OCI-LY7 (cell line): ENCODE results near the gene FKBP1B. TPM values are rescaled to one million over a fixed set of nuclear protein-coding genes. Genes with fewer than 3 reads are reported as not detected.

ENCODE experiments used
- BruUV-seq: library from RNA; stranded (reverse); fragments of 400-500 nt; replicated peaks from 2 replicates; lab custom pipeline; 2021; lab: Mats Ljungman, UMichigan
- CTCF ChIA-PET: fragments of 300-600 bp; sonication (Branson Sonifier 250); formaldehyde crosslinking; loops from one replicate; lab custom pipeline; 2022; ENCODE audit warnings: antibody characterized with exemption; ENCODE audit not compliant: unreplicated experiment; lab: Charles Lee
- POLR2A ChIA-PET: fragments of 300-600 bp; sonication (Branson Sonifier 250); formaldehyde crosslinking; loops from one replicate; lab custom pipeline; 2022; ENCODE audit warnings: antibody characterized with exemption; lab: Charles Lee
- DNase-seq: peaks from one replicate; pipeline ENCODE4 v3.0.0-alpha.2; 2015; ENCODE audit warnings: low spot score
- H2AFZ ChIP-seq: fragments of 200-600 bp; sonication (generic), shearing (Covaris generic); 2 replicates; pipeline ENCODE4 v1.6.1; 2014; ENCODE audit warnings: mild to moderate bottlenecking, antibody characterized with exemption, low read length, moderate library complexity
- H3K27ac ChIP-seq: fragments of 200-600 bp; sonication (generic); 2 replicates; pipeline ENCODE4 v1.5.1; 2014; ENCODE audit warnings: mixed run types, low read depth, mild to moderate bottlenecking, moderate library complexity, low read length, inconsistent platforms; ENCODE audit not compliant: poor library complexity, severe bottlenecking
- H3K36me3 ChIP-seq: fragments of 200-600 bp; sonication (generic); 2 replicates; pipeline ENCODE4 v1.6.1; 2014; ENCODE audit warnings: mild to moderate bottlenecking, antibody characterized with exemption, low read length, moderate library complexity, mixed read lengths; ENCODE audit not compliant: insufficient read depth
- H3K4me1 ChIP-seq: fragments of 200-600 bp; sonication (generic); 2 replicates; pipeline ENCODE4 v1.5.1; 2014; ENCODE audit warnings: mild to moderate bottlenecking, low read length; ENCODE audit not compliant: insufficient read depth, poor library complexity, severe bottlenecking
- H3K4me2 ChIP-seq: fragments of 200-600 bp; sonication (generic); 2 replicates; pipeline ENCODE4 v1.6.1; 2014; ENCODE audit warnings: mild to moderate bottlenecking, low read length
- H3K4me3 ChIP-seq: fragments of 200-600 bp; sonication (generic); 2 replicates; pipeline ENCODE4 v1.5.1; 2014; ENCODE audit warnings: mild to moderate bottlenecking, low read depth, low read length; ENCODE audit not compliant: poor library complexity, severe bottlenecking
- H3K79me2 ChIP-seq: fragments of 200-600 bp; sonication (generic); 2 replicates; pipeline ENCODE4 v1.6.1; 2016; ENCODE audit warnings: low read depth, mild to moderate bottlenecking, low read length, moderate library complexity, mixed read lengths; ENCODE audit not compliant: insufficient read depth
- H3K9me2 ChIP-seq: fragments of 200-600 bp; sonication (generic); 2 replicates; pipeline ENCODE4 v1.6.1; 2016; ENCODE audit warnings: mild to moderate bottlenecking, low read length, mixed read lengths; ENCODE audit not compliant: insufficient read depth
- H3K9me3 ChIP-seq: fragments of 200-600 bp; sonication (generic); 2 replicates; pipeline ENCODE4 v1.6.1; 2014; ENCODE audit warnings: mild to moderate bottlenecking, mixed run types, low read length, mixed read lengths
- H4K20me1 ChIP-seq: fragments of 200-600 bp; sonication (generic); 2 replicates; pipeline ENCODE4 v1.6.1; 2014; ENCODE audit warnings: mild to moderate bottlenecking, antibody characterized with exemption, low read length, moderate library complexity, mixed read lengths; ENCODE audit not compliant: insufficient read depth
- EZH2phosphoT487 ChIP-seq: fragments of 200-600 bp; sonication (generic); IDR thresholded peaks from 2 replicates; pipeline ENCODE4 v1.6.1; 2018; ENCODE audit warnings: low read depth, borderline replicate concordance, mild to moderate bottlenecking, mixed run types, antibody characterized with exemption, low read length, moderate library complexity, mixed read lengths
- intact Hi-C: fragments of 100-400 bp; cut with micrococcal nuclease; formaldehyde crosslinking; loops from one replicate; pipeline ENCODE4 v1.10.0; 2022; ENCODE audit not compliant: unreplicated experiment
- total RNA-seq, 2 experiments: library from RNA; depleted of rRNA in 1 of 2; stranded (reverse); fragments of >200 nt in 1 of 2; shearing (Covaris generic) in 1 of 2; gene quantifications; 2 replicates each; pipeline ENCODE4 v1.2.3, GENCODE V29; 2014 to 2022
- TF ChIP-seq, protein P1 (sequence below): fragments of 200-600 bp; sonication (generic); conservative IDR thresholded peaks from 2 replicates; pipeline ENCODE4 v1.5.1; 2014; ENCODE audit warnings: mild to moderate bottlenecking, antibody characterized with exemption, low read length, moderate library complexity, mixed read lengths

FKBP1B gene
- total RNA-seq, 2 experiments from 2014 or later = 1.5 to 3.2 TPM

DNA sequence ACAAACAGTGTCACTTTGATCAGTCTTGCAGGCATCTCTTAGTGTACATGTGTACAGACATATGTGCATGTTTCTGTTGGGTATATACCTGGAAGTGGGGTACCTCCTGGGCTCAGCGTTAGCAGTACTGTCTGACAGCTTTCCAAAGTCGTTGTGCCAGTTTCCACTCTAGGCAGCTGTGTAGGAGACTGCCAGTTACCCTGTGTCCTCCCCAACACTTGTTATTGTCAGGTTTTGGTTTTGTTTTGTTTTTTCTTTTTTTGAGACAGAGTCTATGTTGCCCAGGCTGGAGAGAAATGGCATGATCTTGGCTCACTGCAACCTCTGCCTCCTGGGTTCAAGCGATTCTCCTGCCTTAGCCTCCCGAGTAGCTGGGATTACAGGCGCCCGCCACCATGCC lies 6.2 kb downstream of the FKBP1B start:
- ChIA-PET CTCF (no interaction called here), POLR2A (interaction anchor here (1.1 kb wide), 1 partner anchor 231 kb away, joined by 5 read pairs; no protein-coding TSS in a partner anchor)
- intact Hi-C loops = no loop called here
- H3K9me3 ChIP-seq = no peaks in the 10 kb centered on the region
- H2AFZ ChIP-seq = no peak overlapping the region
- H3K79me2 ChIP-seq = no peaks in the 10 kb centered on the region
- no peaks in the 10 kb centered on the region for H3K4me1 ChIP-seq
- BruUV-seq = no TSS peak
- H3K9me2 ChIP-seq = no peaks in the 10 kb centered on the region
- H3K4me3 ChIP-seq = no peak overlapping the region
- no peaks in the 10 kb centered on the region for H4K20me1 ChIP-seq
- H3K4me2 ChIP-seq = no peak overlapping the region
- no peak for DNase-seq
- H3K27ac ChIP-seq = no peak overlapping the region
- no peak for TF ChIP-seq EZH2phosphoT487
- no peaks in the 10 kb centered on the region for H3K36me3 ChIP-seq

DNA sequence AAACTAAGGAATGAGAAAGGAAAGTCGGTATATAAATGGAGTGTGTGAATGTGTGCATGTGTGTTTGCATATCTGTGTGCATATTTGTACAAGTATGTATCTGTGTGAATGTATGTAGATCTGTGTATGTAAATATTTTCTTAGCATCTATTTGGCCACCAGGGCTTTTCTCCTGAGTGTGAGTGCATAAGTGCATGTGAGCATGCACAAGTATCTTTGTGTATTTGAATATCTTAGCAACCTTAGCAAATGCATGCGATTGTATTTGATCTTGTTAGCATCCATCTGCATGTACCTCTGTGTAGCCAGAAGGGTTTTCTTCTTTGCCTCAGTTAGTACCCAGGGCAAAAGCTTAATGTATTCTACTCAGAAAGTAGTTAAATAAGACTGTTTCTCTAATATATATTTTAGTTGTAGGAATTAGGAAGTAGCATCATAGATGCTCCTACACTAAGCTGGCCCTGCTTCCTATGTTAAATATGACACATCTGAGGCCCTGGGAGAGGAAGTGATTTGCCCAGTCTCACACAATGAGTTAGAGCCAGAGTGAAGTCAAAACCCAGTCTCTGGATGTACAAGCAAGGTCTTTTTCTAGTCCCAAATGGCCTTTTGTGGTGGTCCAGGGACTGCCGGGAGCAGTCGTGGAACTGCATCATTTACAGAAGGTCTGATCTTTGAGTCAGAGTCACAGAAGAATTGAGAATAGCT lies 9.2 kb downstream of the FKBP1B start:
- Histone ChIP-seq H3K9me2 (no peaks in the 10 kb centered on the region), H3K27ac (no peak overlapping the region), H3K36me3 (no peaks in the 10 kb centered on the region), H2AFZ (no peak overlapping the region; the same call in 1 of the 2 replicates), H4K20me1 (no peaks in the 10 kb centered on the region), H3K4me1 (no peaks in the 10 kb centered on the region), H3K9me3 (no peaks in the 10 kb centered on the region), H3K4me3 (no peak overlapping the region), H3K4me2 (no peak overlapping the region), H3K79me2 (no peaks in the 10 kb centered on the region)
- CTCF ChIA-PET = interaction anchor here (1.1 kb wide), 1 partner anchor 12 kb away, joined by 3 read pairs; the partner anchor contains the start of gene WDCP
- intact Hi-C loops = no loop called here
- DNase-seq = no peak
- POLR2A ChIA-PET = interaction anchor here (1.6 kb wide), 1 partner anchor 11 kb away, joined by 9 read pairs; the partner anchor contains the start of gene WDCP
- no TSS peak for BruUV-seq
- TF ChIP-seq, protein P1, sequence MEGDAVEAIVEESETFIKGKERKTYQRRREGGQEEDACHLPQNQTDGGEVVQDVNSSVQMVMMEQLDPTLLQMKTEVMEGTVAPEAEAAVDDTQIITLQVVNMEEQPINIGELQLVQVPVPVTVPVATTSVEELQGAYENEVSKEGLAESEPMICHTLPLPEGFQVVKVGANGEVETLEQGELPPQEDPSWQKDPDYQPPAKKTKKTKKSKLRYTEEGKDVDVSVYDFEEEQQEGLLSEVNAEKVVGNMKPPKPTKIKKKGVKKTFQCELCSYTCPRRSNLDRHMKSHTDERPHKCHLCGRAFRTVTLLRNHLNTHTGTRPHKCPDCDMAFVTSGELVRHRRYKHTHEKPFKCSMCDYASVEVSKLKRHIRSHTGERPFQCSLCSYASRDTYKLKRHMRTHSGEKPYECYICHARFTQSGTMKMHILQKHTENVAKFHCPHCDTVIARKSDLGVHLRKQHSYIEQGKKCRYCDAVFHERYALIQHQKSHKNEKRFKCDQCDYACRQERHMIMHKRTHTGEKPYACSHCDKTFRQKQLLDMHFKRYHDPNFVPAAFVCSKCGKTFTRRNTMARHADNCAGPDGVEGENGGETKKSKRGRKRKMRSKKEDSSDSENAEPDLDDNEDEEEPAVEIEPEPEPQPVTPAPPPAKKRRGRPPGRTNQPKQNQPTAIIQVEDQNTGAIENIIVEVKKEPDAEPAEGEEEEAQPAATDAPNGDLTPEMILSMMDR = no peak
- no peak for TF ChIP-seq EZH2phosphoT487

DNA sequence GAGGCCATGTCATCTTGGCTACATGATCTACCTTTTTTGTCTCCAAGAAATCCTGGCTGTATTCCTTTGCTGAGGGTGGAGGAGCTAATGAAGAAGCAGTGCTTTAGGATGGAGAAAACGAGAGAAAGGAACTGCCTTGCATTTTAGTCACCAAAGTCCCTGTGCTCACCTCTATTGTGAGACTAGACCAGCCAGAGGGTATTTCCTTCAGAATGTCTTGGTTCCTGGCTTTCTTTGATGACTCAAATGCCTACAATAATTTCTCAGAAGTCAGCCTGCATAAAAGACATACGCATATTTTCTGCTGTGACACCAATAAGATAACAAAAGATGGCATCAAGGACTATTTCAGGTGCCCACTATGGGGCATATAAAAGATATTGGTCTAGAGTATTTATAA lies 15.8 kb downstream of the FKBP1B start:
- H4K20me1 ChIP-seq = no peaks in the 10 kb centered on the region
- no peaks in the 10 kb centered on the region for H3K9me3 ChIP-seq
- ChIA-PET POLR2A (interaction anchor here (1.1 to 2.0 kb wide), 3 partner anchors 18 to 232 kb away, joined by 3 to 9 read pairs (median 6); partner anchors contain the start of genes ATAD2B and WDCP), CTCF (interaction anchor here (0.6 kb wide), 1 partner anchor 99 kb away, joined by 3 read pairs; no protein-coding TSS in a partner anchor)
- H3K36me3 ChIP-seq = peaks cover 50% of the 10 kb centered on the region
- H3K4me2 ChIP-seq = no peak overlapping the region
- no peaks in the 10 kb centered on the region for H3K4me1 ChIP-seq
- BruUV-seq = no TSS peak
- H3K27ac ChIP-seq = no peak overlapping the region
- intact Hi-C loops = no loop called here
- DNase-seq = no peak
- no peak overlapping the region for H2AFZ ChIP-seq
- H3K4me3 ChIP-seq = no peak overlapping the region
- H3K79me2 ChIP-seq = no peaks in the 10 kb centered on the region
- H3K9me2 ChIP-seq = no peaks in the 10 kb centered on the region
- TF ChIP-seq, protein P1 = no peak
- no peak for TF ChIP-seq EZH2phosphoT487
